HG02981 (cell line): ENCODE measurements around the gene KPRP.

Experiments used
- ATAC-seq: cut with Tn5 transposase; IDR thresholded peaks from one replicate; pipeline ENCODE4 v1.9.1; 2021; ENCODE audit warnings: mild to moderate bottlenecking, moderate library complexity; ENCODE audit not compliant: unreplicated experiment

The KPRP gene

GRCh38 chr1:152770411-152770810 lies 12.6 kb downstream of the KPRP start:
- no peak for ATAC-seq

- no peak for ATAC-seq
These were observed 17.1 kb downstream of the KPRP start, which contains the start of gene LCE1F for GRCh38 chr1:152774875-152775274. LCE1F (plus strand) TSS chr1:152775140; CDS start chr1:152776372, 1,232 bp downstream.

GRCh38 chr1:152776361-152776760 lies 18.5 kb downstream of the KPRP start:
- no peak for ATAC-seq

GRCh38 chr1:152777510-152778137 lies 19.8 kb downstream of the KPRP start:
- ATAC-seq: no peak

DNA sequence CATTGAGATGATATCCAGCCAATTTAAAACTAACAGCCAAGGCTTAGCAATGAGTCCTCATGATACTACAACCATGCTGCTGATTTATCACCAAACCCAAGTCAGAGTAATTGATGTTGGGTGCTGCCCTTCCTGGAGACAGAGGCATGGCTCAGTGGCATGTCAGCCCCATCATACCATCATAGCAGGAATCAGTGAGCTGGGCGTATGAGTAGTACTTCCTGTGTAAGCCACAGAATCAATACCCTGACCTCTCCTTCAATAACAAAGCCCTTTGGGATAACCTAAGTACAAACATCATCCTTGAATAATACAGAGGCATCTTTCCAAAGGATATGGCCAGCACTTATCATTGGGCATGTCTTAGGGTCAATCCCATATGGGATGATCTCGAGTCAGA lies 25.3 kb downstream of the KPRP start:
- ATAC-seq: no peak

- no peak for ATAC-seq
These were observed 28.3 kb downstream of the KPRP start, which contains the start of gene LCE1E for GRCh38 chr1:152786077-152786476. LCE1E (plus strand) TSS chr1:152786257; CDS start chr1:152787300, 1,043 bp downstream.

- no peak for ATAC-seq
These were observed 37.9 kb downstream of the KPRP start for GRCh38 chr1:152795686-152796085.

GRCh38 chr1:152796421-152796820 lies 38.6 kb downstream of the KPRP start, which contains the start of gene LCE1D:
LCE1D (plus strand) TSS chr1:152796721; CDS start chr1:152797795, 1,074 bp downstream.
- ATAC-seq: no peak

- ATAC-seq: no peak
These were observed 43.5 kb downstream of the KPRP start for GRCh38 chr1:152801333-152801732.

GRCh38 chr1:152806576-152806975 lies 48.8 kb downstream of the KPRP start, which contains the start of gene LCE1C:
LCE1C (minus strand) TSS chr1:152806651; CDS start chr1:152805478, 1,173 bp downstream.
- ATAC-seq: no peak

DNA sequence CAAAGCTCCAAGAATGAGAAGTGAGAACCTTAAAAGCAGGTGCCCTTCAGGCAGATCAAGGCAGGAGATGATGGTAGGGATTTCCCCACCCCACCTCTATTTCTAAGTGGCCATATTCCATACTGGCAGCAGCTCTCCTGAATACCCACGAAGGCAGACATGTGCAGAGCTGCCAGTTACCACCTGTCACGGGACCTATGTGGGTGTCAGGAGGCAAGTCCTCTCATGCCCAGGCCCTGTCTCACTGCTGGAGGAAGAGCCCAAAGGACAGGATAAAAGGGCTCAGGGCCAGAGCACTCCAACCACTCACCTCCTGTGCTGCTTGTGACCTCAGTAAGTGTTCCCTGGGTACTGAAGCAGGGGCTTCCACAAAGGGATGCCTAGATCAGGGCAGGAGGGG lies 53.2 kb downstream of the KPRP start:
- ATAC-seq: no peak
